ENCODE results near the gene GPR179. TPM values are rescaled to one million over a fixed set of nuclear protein-coding genes. Genes with fewer than 3 reads are reported as not detected.

GPR179 gene
- total RNA-seq, 1 experiment from 2014 or later: 0.05 TPM

GRCh38 chr17:38338535-38338934 lies 5.2 kb downstream of the GPR179 start:
- H3K27me3 Mint-ChIP-seq (ENCODE audit: insufficient read depth, unreplicated experiment): no peaks in the 10 kb centered on the region
- no peaks in the 10 kb centered on the region for H3K36me3 ChIP-seq (ENCODE audit: control insufficient read depth, insufficient read depth, low read length)
- no peaks in the 10 kb centered on the region for H3K36me3 Mint-ChIP-seq (ENCODE audit: insufficient read depth, unreplicated experiment)
- H3K27ac Mint-ChIP-seq (ENCODE audit: unreplicated experiment): no peak overlapping the region
- no TSS peak for BruUV-seq (replicated peaks)
- no peak overlapping the region for H3K4me3 Mint-ChIP-seq (ENCODE audit: unreplicated experiment)
- H3K9me3 ChIP-seq: no peaks in the 10 kb centered on the region
- TF ChIP-seq CTCF (IDR thresholded peaks at IDR 0.05; ENCODE audit: insufficient read depth in 1 of 2, low read depth in 1 of 2, low read length in 1 of 2, severe bottlenecking in 1 of 2, unreplicated experiment in 1 of 2): no peak
- ChIA-PET CTCF (interaction anchor here (0.9 to 1.1 kb wide), 2 partner anchors 11 to 15 kb away, joined by 3 to 4 read pairs; no protein-coding TSS in a partner anchor), POLR2A (no interaction called here)
- intact Hi-C loops (cut with micrococcal nuclease; ENCODE audit: unreplicated experiment): no loop called here
- no peaks in the 10 kb centered on the region for H3K9me3 Mint-ChIP-seq (ENCODE audit: unreplicated experiment)
- no peaks in the 10 kb centered on the region for H3K4me1 Mint-ChIP-seq (ENCODE audit: low read depth, unreplicated experiment)
- DNase-seq: no peak
- no peaks in the 10 kb centered on the region for H3K27me3 ChIP-seq (replicated peaks; ENCODE audit: control insufficient read depth, insufficient read depth, low read length)
- H3K4me1 ChIP-seq: peaks cover 4% of the 10 kb centered on the region; the same call in 1 of the 2 replicates
- no peak overlapping the region for H3K4me3 ChIP-seq (ENCODE audit: low read depth, low read length)

- Mint-ChIP-seq H3K9me3 (ENCODE audit: unreplicated experiment) (no peaks in the 10 kb centered on the region), H3K4me3 (ENCODE audit: unreplicated experiment) (no peak overlapping the region), H3K27me3 (ENCODE audit: insufficient read depth, unreplicated experiment) (no peaks in the 10 kb centered on the region), H3K36me3 (ENCODE audit: insufficient read depth, unreplicated experiment) (no peaks in the 10 kb centered on the region), H3K27ac (ENCODE audit: unreplicated experiment) (no peak overlapping the region), H3K4me1 (ENCODE audit: low read depth, unreplicated experiment) (no peaks in the 10 kb centered on the region)
- DNase-seq: no peak
- no peaks in the 10 kb centered on the region for H3K27me3 ChIP-seq (replicated peaks; ENCODE audit: control insufficient read depth, insufficient read depth, low read length)
- H3K9me3 ChIP-seq: no peaks in the 10 kb centered on the region
- no peak for TF ChIP-seq CTCF (IDR thresholded peaks at IDR 0.05; ENCODE audit: insufficient read depth in 1 of 2, low read depth in 1 of 2, low read length in 1 of 2, severe bottlenecking in 1 of 2, unreplicated experiment in 1 of 2)
- no peaks in the 10 kb centered on the region for H3K36me3 ChIP-seq (ENCODE audit: control insufficient read depth, insufficient read depth, low read length)
- peaks cover 4% of the 10 kb centered on the region; the same call in 1 of the 2 replicates for H3K4me1 ChIP-seq
- CTCF ChIA-PET: interaction anchor here (0.9 to 1.1 kb wide), 2 partner anchors 11 to 15 kb away, joined by 3 to 4 read pairs; no protein-coding TSS in a partner anchor
- H3K4me3 ChIP-seq (ENCODE audit: low read depth, low read length): no peak overlapping the region
- intact Hi-C loops (cut with micrococcal nuclease; ENCODE audit: unreplicated experiment): no loop called here
- POLR2A ChIA-PET: no interaction called here
- no TSS peak for BruUV-seq (replicated peaks)
These were observed 5.7 kb downstream of the GPR179 start for GRCh38 chr17:38338053-38338452.

GRCh38 chr17:38336838-38337237 lies 6.9 kb downstream of the GPR179 start:
- no peak overlapping the region for H3K4me3 Mint-ChIP-seq (ENCODE audit: unreplicated experiment)
- no TSS peak for BruUV-seq (replicated peaks)
- CTCF ChIA-PET: no interaction called here

More at GRCh38 chr17:38336838-38337237, 6.9 kb downstream of the GPR179 start:
- Mint-ChIP-seq H3K9me3 (ENCODE audit: unreplicated experiment) (no peaks in the 10 kb centered on the region), H3K27me3 (ENCODE audit: insufficient read depth, unreplicated experiment) (no peaks in the 10 kb centered on the region), H3K4me1 (ENCODE audit: low read depth, unreplicated experiment) (no peaks in the 10 kb centered on the region), H3K27ac (ENCODE audit: unreplicated experiment) (no peak overlapping the region), H3K36me3 (ENCODE audit: insufficient read depth, unreplicated experiment) (no peaks in the 10 kb centered on the region)
- no peak for TF ChIP-seq CTCF (IDR thresholded peaks at IDR 0.05; ENCODE audit: insufficient read depth in 1 of 2, low read depth in 1 of 2, low read length in 1 of 2, severe bottlenecking in 1 of 2, unreplicated experiment in 1 of 2)
- POLR2A ChIA-PET: no interaction called here
- Histone ChIP-seq H3K27me3 (replicated peaks; ENCODE audit: control insufficient read depth, insufficient read depth, low read length) (no peaks in the 10 kb centered on the region), H3K9me3 (no peaks in the 10 kb centered on the region), H3K36me3 (ENCODE audit: control insufficient read depth, insufficient read depth, low read length) (no peaks in the 10 kb centered on the region), H3K4me1 (peaks cover 4% of the 10 kb centered on the region; the same call in 1 of the 2 replicates), H3K4me3 (ENCODE audit: low read depth, low read length) (no peak overlapping the region)
- no peak for DNase-seq
- intact Hi-C loops (cut with micrococcal nuclease; ENCODE audit: unreplicated experiment): no loop called here

Measured in Caco-2 (cell line).